HG03135 (cell line): ENCODE measurements around the gene CDK14.

ENCODE experiments used
- ATAC-seq: cut with Tn5 transposase; IDR thresholded peaks from one replicate; pipeline ENCODE4 v1.9.1; 2021; ENCODE audit warnings: mild to moderate bottlenecking, moderate library complexity; ENCODE audit not compliant: unreplicated experiment

Gene CDK14

DNA sequence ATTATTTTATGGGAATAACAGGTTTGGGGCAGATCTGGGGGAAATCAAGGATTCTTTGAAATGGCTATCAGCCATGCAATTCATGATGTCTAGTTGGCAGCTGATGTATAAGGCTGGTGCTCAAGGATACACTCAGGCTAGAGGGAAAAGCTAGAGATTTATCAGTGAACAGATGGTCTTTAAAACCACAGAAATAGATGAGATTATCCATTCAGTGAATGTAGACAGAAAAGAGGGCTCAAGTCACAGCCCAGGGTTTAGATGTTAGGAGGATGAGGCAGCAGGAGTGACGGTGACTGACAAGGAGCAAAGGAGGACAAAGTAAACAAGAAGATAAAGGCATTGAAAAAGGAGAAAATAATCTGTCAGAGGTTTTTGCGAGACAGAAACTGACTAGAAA, 238.7 kb downstream of the CDK14 start:
- ATAC-seq = no peak

DNA sequence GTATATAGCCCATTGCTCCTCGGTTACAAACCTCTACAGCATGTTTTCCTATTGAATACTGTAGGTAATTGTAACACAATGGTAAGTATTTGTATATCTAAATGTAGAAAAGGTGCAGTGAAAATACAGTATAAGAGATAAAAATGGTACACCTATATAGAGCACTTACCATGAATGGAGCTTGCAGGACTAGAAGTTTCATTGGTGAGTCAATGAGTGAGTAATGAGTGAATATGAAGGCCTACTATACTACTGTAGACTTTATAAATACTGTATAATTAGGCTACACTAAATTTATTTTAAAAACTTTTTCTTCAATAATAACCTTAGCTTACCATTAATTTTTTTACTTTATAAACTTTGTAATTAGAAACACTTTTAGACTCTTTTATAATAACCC, 239.7 kb downstream of the CDK14 start:
- ATAC-seq = no peak

DNA sequence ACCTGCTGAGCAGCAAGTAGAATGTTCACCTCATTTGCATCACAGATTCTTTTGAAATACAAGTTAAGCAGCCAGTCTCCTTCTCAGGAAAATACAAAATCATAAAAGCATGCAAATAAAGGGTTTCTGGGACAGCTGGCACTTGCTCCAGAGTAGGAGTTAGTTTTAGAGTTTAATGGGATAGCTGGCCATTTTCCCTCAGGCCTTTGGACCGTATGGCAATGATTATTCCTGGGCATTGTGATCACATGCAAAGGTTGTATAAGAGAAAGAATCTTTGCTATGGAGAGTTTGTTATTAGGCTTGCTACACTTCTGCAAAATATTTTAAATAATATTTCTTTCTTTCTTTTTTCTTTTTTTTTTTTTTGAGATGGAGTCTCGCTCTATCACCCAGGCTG, 240.8 kb downstream of the CDK14 start:
- no peak for ATAC-seq

DNA sequence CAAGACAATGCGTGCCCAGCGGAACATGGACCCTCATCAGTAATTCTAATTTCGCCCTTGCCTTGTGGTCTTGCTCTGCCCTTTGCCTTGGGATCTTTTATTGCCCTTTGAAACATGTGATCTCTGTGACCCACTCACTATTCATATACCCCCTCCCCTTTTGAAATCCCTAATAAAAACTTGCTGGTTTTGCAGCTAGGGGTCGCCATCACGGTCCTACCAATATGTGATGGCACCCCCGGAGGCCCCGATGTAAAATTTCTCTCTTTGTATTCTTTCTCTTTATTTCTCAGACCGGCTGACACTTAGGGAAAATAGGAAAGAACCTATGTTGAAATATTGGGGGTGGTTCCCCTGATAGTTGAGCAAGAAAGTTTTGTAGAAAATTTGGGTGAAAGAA, 242.7 kb downstream of the CDK14 start:
- ATAC-seq = no peak

- no peak for ATAC-seq
These were observed 243.2 kb downstream of the CDK14 start for GRCh38 chr7:90839316-90839715.

DNA sequence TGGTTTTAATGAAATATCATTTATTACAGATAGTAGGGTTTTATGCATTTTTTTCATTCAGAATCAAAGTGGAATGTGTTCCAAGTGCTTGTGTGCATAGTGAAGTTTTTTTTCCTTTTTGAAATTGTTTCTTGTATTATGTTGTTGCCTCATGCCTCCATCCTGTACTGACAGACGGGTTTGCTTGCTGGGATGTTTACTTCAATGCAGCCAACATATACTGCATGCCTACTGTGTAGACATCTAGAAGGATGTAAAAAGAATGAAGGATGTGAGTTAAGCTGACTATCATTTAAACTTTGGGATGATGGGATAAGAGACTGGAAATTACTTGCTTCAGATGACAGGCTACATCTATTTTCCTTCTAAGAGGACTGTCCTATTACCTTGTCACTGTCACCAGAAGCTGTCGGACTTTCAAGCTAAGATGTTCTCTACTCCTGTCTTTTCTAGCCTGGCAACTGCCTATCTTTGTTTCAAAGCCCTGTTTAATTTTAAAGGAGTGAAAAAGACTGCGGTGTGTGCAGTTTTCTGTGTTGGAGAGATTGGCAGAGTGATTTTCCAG, 243.7 kb downstream of the CDK14 start:
- no peak for ATAC-seq

GRCh38 chr7:90841759-90842429, 245.8 kb downstream of the CDK14 start:
- no peak for ATAC-seq

DNA sequence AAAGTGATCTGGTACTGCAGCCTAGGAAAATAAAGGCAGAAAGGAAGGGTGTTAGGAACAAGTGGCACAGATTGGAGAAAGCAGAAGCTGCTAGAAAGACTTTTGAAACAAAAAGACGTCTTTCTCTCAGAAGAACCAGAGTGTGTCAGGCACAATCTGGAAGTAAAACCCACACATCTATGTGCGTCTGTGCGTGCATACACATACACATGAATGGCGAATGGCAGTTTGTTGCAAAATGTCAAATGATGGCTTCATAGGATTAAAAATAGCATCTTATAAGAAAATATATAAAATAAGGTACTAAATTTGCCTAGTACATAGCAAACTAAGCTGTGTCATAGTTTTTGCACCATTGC, 246.3 kb downstream of the CDK14 start:
- no peak for ATAC-seq

DNA sequence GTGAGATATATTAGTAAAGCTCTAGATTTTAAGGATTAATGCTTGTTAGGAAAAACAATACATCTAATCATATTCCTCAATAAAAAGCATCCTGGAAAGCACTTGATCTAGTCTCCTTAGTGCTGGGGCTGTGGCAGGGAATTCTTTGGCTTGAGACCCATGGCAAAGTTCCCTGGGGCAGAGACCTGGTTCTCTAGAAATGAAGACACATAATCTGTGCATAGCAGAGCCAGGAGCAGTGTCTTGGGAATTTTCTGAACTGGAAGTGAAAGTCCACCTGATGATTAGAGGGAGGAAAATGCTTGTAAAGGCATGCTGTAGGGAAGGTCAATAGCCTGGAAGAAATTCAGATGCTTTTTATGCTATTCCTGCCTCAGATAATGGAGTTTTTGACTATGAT, 247.4 kb downstream of the CDK14 start:
- ATAC-seq = no peak

- ATAC-seq = no peak
These were observed 248.3 kb downstream of the CDK14 start for GRCh38 chr7:90844421-90844820.

- no peak for ATAC-seq
These were observed 250.1 kb downstream of the CDK14 start for GRCh38 chr7:90846192-90846591.

GRCh38 chr7:90850066-90850465, 253.9 kb downstream of the CDK14 start:
- no peak for ATAC-seq

- ATAC-seq = no peak
These were observed 254.3 kb downstream of the CDK14 start for GRCh38 chr7:90850471-90850870.

DNA sequence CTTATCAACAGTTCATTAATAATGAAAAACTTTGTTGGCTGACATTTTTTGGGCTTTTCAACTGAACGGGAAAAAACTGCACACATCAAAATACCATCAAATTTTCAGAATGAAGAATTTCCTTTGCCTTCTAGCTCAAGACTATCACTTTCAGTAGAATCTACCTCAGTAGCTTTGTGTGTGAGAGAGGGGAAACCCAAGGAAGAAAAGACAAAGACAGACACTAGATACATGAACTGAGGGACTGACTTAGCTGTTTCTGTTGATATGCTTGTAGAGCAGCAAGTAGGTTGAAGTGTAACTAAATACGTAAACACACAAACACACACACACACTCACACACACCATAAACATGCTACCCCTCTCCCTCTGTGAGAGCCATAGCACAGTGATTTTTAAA, 257.1 kb downstream of the CDK14 start:
- ATAC-seq = no peak

- no peak for ATAC-seq
These were observed 260.4 kb downstream of the CDK14 start for GRCh38 chr7:90856351-90857070.

- no peak for ATAC-seq
These were observed 261.5 kb downstream of the CDK14 start for GRCh38 chr7:90857603-90858002.

GRCh38 chr7:90858546-90858945, 262.4 kb downstream of the CDK14 start:
- ATAC-seq = no peak

DNA sequence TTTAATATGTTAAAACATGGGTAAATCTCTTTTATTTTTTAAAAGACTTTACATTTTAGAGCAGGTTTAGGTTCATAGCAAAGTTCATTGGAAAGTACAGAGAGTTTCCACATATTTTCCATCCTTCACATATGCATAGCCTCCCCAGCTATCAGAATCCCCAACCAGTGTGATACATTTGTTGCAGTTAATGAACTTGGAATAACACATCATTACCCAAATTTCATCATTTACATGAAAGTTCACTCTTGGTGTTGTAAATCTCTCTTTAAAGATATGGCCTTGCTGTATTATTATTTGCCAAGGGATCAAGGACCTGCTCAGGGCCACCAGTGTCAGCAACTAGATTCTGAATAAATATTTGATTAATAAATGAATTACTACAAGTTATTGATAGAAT, 263.4 kb downstream of the CDK14 start:
- ATAC-seq = no peak

- no peak for ATAC-seq
These were observed 268.0 kb downstream of the CDK14 start for GRCh38 chr7:90864088-90864487.

DNA sequence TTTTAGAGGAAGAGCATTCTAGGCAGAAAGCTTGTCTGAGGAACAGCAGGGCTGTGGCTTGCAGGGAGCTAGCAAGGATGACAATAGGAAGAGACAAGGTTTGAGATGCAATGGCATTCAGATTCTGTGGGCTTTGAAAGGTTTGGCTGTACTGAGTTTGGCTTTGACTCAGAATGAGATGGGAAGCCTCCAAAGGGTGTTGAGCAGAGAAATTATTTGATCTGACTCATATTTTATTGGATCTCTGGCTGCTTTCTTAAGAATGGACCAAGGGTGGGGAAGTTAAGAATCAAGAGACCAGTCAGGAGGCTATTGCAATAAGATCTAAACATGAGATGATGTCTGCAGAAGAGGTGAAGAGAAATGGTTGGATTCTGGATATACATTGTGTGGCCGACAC, 273.2 kb downstream of the CDK14 start:
- ATAC-seq = no peak

DNA sequence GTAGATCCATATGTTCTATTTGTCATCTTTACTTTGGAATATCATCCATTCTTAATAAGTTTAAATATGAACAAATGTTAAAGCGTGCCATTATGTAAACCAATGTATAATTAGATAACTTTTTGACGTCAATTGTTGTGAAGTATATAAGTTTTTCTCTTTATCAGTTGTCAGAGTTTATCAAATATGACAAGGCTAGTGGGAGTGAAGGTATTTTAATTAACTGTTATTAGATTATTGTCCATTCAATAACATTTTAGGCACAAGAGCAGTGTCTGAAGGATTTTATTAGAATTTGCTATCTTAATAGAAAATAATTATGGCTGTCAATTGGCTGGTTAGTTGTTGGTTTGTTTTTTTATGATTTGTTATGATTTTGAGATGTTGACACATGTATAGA, 280.6 kb downstream of the CDK14 start:
- no peak for ATAC-seq

- peak; percentile 71 for ATAC-seq
These were observed 281.1 kb downstream of the CDK14 start for GRCh38 chr7:90877201-90877600.

DNA sequence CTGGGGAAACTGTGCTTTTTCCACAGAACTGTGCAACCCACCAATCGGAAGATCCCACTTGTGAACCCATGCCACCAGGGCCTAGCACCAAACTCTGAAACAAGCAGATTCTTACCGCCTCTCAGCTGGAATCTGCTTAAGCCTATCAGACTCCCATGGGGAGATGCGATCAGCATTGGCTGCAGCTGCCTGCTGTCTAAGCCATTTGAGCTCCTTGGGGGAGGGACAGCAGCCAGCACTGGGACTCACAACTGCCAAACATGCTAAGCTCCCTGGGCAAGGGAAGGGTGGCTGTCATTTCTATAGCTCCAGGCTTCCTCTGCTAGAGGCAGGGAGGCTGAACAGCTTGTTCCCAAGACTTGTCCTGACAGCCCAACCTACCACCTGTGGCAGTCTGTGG, 283.8 kb downstream of the CDK14 start:
- ATAC-seq = no peak
